GM19397 (cell line): Measurements from ENCODE around the gene FGF14.
"Not testable (repeated sequence)": the region's sequence is repeated elsewhere in the genome, so short reads cannot be mapped to it uniquely, and the experiment has no call there.

Experiments used
- ATAC-seq: cut with Tn5 transposase; IDR thresholded peaks from one replicate; pipeline ENCODE4 v1.9.1; 2021; ENCODE audit warnings: mild to moderate bottlenecking, moderate library complexity; ENCODE audit not compliant: unreplicated experiment

The FGF14 gene

GRCh38 chr13:102068323-102068722 is 333.5 kb downstream of the FGF14 start:
- not testable (repeated sequence) for ATAC-seq

- ATAC-seq, result no peak
Observed at GRCh38 chr13:102055090-102055779, 346.6 kb downstream of the FGF14 start.

DNA sequence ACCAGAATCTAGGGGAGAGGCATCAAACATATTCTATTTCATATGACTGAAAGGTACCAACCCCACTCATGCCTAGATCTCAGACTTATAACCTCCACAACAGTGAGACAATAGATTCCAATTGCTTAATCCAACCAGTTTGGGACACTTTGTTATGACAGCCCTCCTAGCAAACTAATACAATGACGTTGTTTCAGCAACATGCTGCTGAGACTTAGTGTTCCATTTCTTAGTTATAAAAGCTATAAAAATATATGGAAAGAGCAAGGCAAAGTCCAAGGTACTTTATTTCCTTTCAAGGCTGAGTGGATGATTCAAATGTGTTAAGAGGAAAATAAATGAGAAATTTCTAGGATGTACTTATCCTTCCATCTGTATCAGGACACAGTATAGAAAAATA is 352.0 kb downstream of the FGF14 start:
- no peak for ATAC-seq

- no peak for ATAC-seq
Observed at GRCh38 chr13:102045731-102046130, 356.1 kb downstream of the FGF14 start.

DNA sequence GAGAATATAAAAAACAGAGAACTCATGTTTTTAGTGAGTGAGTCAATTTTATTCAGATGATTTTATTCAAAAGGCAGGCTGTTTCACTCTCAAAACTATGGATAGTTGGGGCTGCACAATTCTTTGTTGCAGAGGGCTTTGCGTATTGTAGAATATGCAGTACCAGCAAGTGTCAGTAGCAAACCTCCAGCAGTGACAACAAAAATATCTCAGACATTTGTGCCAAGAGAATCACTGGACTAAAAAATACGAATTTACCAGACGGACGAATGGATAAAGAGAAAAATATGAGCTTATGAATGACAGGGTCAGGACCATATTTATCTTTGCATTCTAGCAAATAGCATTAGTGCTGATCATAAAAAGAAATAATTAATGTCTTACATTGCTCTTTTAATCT is 359.1 kb downstream of the FGF14 start:
- no peak for ATAC-seq

- no peak for ATAC-seq
Observed at GRCh38 chr13:102041544-102041943, 360.3 kb downstream of the FGF14 start.

GRCh38 chr13:102040812-102041211 is 361.0 kb downstream of the FGF14 start:
- no peak for ATAC-seq

DNA sequence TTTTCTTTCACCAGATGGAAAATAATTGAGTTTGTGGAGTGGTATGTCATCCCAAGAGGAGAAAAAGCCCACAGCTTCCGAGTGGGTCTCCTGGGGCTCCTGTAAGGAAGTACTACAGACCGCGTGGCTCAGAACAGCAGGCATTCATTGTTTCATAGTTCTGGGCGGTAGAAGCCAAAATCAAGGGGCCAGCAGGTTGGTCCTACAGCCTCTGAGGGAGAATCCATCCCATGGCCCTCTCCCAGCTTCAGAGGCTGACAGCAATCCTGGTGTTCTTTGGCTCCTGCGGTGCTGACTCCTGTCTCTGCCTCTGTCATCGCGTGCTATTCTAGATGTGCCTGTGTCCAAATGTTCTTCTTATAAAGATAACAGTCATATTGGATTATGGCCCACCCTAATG is 362.6 kb downstream of the FGF14 start:
- no peak for ATAC-seq

DNA sequence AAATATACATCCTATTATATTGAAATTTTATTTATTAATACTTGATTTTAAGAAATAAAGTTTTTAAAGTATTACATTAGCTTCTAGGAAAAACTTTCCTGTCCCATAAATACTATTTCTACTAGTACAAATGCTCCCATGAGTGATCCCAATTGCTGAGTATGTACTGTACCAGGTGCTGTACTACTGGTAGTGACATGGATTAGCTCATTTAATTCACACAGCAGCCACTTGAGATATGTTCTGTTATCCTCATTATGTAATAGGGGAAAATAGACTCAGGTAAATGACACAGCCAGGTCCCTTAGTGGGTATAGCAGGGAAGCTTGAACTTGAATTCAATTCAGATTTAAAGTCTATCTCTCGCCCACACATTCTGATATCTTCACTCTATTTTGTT is 363.1 kb downstream of the FGF14 start:
- ATAC-seq, result no peak

GRCh38 chr13:102035969-102036368 is 365.9 kb downstream of the FGF14 start:
- no peak for ATAC-seq

DNA sequence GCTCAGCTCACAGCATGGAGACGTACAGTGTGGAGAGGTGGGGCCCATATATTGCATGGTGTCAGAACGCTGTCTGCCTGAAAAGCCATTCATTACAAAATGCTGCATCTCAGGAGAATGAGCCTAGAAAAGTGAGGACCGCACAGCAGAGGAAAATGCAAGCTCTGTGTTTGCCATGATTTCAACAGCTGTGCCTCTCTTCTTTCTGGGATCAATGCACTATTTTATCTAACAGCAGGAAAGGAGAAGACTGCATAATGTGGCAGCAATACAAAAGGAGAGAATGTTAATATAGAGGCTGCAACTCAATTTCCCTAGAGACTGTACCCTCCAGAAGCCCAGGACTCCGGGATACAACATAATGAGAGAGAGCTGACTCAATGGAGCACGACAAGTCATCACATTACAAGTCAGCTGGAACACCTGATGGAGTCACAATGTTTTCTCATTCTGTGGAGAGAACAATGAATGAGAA is 368.0 kb downstream of the FGF14 start:
- no peak for ATAC-seq

DNA sequence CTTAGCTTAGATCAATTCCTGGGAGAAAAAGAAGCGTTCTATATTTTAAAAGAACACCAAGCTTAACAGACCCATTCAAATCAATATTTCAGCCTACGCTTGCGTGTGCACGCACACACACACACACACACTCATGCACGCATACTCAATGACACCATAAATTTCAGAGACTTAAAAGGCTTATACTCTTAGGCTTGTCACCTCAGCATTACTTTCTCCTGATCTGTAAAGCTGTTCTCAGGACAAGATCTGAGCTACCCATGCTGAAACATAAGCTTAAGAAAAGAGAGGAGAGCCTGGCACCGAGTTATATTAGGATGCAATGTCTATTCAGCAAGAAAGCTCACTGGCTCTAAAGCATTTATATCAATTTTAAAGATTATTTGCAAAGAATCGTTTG is 368.5 kb downstream of the FGF14 start:
- ATAC-seq, result no peak

GRCh38 chr13:102028868-102029267 is 373.0 kb downstream of the FGF14 start:
- ATAC-seq, result no peak

DNA sequence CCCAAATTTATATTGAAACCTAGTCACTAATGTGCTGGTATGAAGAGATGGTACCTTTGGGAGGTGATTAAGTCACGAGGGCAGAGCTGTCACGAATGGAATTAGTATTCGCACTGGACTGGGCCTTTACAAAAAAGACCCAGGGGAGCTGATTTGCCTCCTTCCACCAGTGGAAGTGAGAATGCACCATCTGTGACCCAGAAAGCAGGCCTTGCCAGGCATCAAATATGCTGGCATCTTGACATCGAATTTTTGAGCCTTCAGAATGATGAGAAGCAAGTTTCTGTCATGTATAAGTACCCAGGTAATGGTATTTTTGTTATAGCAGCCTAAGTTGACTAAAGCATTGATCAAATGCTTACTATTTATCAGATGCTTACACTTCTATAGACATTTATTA is 373.6 kb downstream of the FGF14 start:
- no peak for ATAC-seq

GRCh38 chr13:102021777-102022176 is 380.1 kb downstream of the FGF14 start:
- ATAC-seq, result no peak

- ATAC-seq, result no peak
Observed at GRCh38 chr13:102020611-102021216, 381.1 kb downstream of the FGF14 start.

DNA sequence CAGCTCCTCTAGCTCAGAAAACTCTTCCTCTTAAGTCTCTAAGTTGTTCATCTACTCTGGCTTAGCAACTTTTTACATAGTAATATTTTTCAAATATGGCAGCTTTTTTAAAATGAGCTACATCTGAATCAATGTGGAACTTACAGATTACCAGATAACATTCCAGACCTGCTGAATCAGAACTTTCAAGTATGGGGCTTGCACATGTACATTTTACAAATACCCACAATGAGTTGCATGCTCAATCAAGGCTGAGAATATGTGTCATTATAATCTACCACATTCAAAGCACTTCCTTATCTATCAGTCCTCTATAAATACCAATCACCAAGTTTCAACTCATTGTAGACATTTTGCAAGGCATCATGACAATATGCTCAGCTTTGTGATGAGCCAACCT is 383.1 kb downstream of the FGF14 start:
- ATAC-seq, result no peak

DNA sequence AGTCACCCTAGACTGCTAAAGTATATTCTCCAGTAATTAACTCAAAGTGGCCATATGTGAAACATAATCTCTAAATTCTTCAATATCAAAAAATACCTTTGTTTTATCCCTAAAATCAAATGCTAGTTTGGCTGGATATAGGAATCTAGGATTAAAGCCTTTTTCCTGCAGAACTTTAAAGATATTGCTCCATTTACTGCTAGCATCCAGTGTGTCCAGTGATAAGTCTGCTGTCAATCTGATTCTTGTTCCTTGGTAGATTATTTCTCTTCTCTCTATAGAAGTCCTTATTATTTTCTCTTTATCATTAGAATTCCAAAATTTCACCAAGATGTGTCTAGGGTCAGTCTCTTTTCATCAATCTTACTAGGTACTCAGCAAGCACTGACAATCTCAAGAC is 384.6 kb downstream of the FGF14 start:
- ATAC-seq, result no peak

DNA sequence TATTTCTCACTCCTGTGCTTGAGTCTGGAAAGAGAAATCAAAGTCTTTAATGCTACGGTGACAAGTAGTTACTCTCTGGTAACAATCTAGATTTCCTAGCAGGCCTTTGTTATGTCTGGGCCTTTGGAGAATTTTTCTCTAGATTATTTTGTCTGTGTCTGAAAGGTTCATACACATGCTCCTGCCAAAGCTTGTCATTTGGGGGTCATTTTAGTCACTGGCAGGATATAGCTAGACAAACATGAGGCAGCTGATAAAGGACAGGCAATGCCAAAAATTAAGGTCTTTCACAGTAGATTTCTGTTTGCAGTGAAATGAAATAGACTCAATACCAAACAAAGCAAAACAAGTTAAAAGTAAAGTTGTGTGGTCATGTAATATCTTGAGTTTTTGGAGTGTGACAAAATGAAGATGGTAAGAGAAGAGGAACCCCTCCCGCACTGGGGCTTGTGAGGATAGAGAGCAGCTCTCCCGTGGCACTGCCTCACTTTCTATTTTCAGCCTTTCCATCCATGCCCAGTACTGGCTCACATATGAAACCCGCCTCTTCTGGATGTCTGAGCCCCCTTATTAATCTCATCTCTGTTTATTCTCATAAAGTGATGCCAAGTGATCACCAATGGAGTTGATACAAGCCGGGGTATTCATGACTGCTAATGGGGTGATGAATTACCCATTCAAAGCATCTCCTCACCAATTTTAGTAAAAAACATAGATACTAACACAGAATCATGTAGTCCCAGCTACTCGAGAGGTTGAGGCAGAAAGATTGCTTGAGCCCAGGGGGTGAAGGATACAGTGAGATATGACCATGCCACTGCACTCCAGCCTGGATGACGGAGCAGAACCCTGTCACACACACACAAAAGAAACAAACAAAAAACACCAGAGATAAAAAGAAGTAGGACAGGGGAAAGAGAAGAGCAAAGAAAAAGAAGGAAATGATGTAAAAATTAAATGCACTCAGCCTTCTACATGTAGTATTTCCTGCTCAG is 389.3 kb downstream of the FGF14 start:
- ATAC-seq, result no peak

GRCh38 chr13:102011455-102011854 is 390.4 kb downstream of the FGF14 start:
- not testable (repeated sequence) for ATAC-seq

- ATAC-seq, result no peak
Observed at GRCh38 chr13:102003848-102004570, 397.8 kb downstream of the FGF14 start.
